Loucy (cell line): ENCODE measurements around the gene RILP.

Source experiments
- CTCF ChIP-seq: fragments of 200-600 bp; sonication (generic); conservative IDR thresholded peaks from 2 replicates; pipeline ENCODE4 v1.5.1; 2014; ENCODE audit warnings: mild to moderate bottlenecking, antibody characterized with exemption, low read length
- EZH2phosphoT487 ChIP-seq: fragments of 200-600 bp; IDR thresholded peaks from 2 replicates; pipeline ENCODE4 v1.6.1; 2018; ENCODE audit warnings: antibody characterized with exemption, mild to moderate bottlenecking, moderate library complexity, borderline replicate concordance

- TF ChIP-seq CTCF: no peak
- TF ChIP-seq EZH2phosphoT487: no peak
Observed at GRCh38 chr17:1608676-1609075, 41.0 kb downstream of the RILP start.
